HG03565 (cell line): ENCODE data around the gene ANK2.

Experiments used
- ATAC-seq: cut with Tn5 transposase; IDR thresholded peaks from one replicate; pipeline ENCODE4 v1.9.1; 2021; ENCODE audit warnings: mild to moderate bottlenecking, moderate library complexity; ENCODE audit not compliant: unreplicated experiment

The ANK2 gene

GRCh38 chr4:113145519-113146291 lies 96.3 kb downstream of the ANK2 start:
- ATAC-seq = no peak

- peak; percentile 80 for ATAC-seq
Measured at GRCh38 chr4:113146876-113147358, 97.5 kb downstream of the ANK2 start.

GRCh38 chr4:113147498-113148111 lies 98.2 kb downstream of the ANK2 start:
- ATAC-seq = no peak

- no peak for ATAC-seq
Measured at GRCh38 chr4:113148925-113149324, 99.5 kb downstream of the ANK2 start.

GRCh38 chr4:113153529-113154101 lies 104.2 kb downstream of the ANK2 start:
- no peak for ATAC-seq

- ATAC-seq = no peak
Measured at GRCh38 chr4:113154281-113154680, 104.8 kb downstream of the ANK2 start.

- ATAC-seq = no peak
Measured at GRCh38 chr4:113157086-113157857, 107.8 kb downstream of the ANK2 start.

GRCh38 chr4:113159942-113160545 lies 110.6 kb downstream of the ANK2 start:
- ATAC-seq = no peak

GRCh38 chr4:113160548-113160947 lies 111.1 kb downstream of the ANK2 start:
- no peak for ATAC-seq

- ATAC-seq = no peak
Measured at GRCh38 chr4:113162089-113162488, 112.6 kb downstream of the ANK2 start.

- ATAC-seq = no peak
Measured at GRCh38 chr4:113169368-113169767, 119.9 kb downstream of the ANK2 start.

GRCh38 chr4:113170115-113170804 lies 120.8 kb downstream of the ANK2 start:
- ATAC-seq = no peak

GRCh38 chr4:113170805-113171468 lies 121.5 kb downstream of the ANK2 start:
- no peak for ATAC-seq

- ATAC-seq = no peak
Measured at GRCh38 chr4:113173126-113173792, 123.8 kb downstream of the ANK2 start.

GRCh38 chr4:113173793-113174264 lies 124.4 kb downstream of the ANK2 start:
- ATAC-seq = peak; percentile 58

GRCh38 chr4:113179091-113179490 lies 129.6 kb downstream of the ANK2 start:
- ATAC-seq = no peak

- no peak for ATAC-seq
Measured at GRCh38 chr4:113179996-113180395, 130.5 kb downstream of the ANK2 start.

GRCh38 chr4:113181289-113182007 lies 132.0 kb downstream of the ANK2 start:
- no peak for ATAC-seq
